ENCODE results near the gene C3orf33.

GRCh38 chr3:155809181-155809580, 3.1 kb upstream of the C3orf33 start:
- TF ChIP-seq ZZZ3 (CRISPR knock-in tag; IDR thresholded peaks at IDR 0.05; ENCODE audit: borderline replicate concordance) (no peak), CTCF (CRISPR knock-in tag; IDR thresholded peaks at IDR 0.05) (no peak), PHF8 (CRISPR knock-in tag; IDR thresholded peaks at IDR 0.05) (no peak), ZNF10 (CRISPR knock-in tag; IDR thresholded peaks at IDR 0.05; ENCODE audit: borderline replicate concordance, low read depth) (no peak), ZBTB2 (CRISPR knock-in tag; IDR thresholded peaks at IDR 0.05; ENCODE audit: low read depth) (no peak), TARDBP (CRISPR knock-in tag; IDR thresholded peaks at IDR 0.05) (no peak), ARNT (IDR thresholded peaks at IDR 0.05) (no peak), PBX3 (CRISPR knock-in tag; IDR thresholded peaks at IDR 0.05; ENCODE audit: borderline replicate concordance) (no peak), RBM22 (optimal IDR thresholded peaks at IDR 0.05; ENCODE audit: low read length) (no peak), ZNF17 (CRISPR knock-in tag; IDR thresholded peaks at IDR 0.05) (no peak), ZNF552 (CRISPR knock-in tag; IDR thresholded peaks at IDR 0.05; ENCODE audit: borderline replicate concordance) (no peak)

All from HepG2 (cell line).